Activated T-helper 1 cell treated with anti-CD3 and anti-CD28 coated beads, Interleukin-12 subunit alpha, Interleukin-12 subunit beta, Interleukin-2, Interleukin-4 antibody, amounts not matched to agents 30 ng/mL and 10 ng/mL and 1 ng/mL, durations not matched to agents 14 hours and 24 hours and 36 hours (primary cell): Measurements from ENCODE around the gene PPA2. TPM values are rescaled to one million over a fixed set of nuclear protein-coding genes. Genes with fewer than 3 reads are reported as not detected.

Experiments used
- DNase-seq: peaks from one replicate; pipeline ENCODE4 v3.0.0; 2021; ENCODE audit warnings: low spot score
- H3K27ac Mint-ChIP-seq: one replicate; pipeline ENCODE4 v1.8.0; 2021; ENCODE audit warnings: mild to moderate bottlenecking, mixed read lengths
- H3K27me3 Mint-ChIP-seq: one replicate; pipeline ENCODE4 v1.8.0; 2022; ENCODE audit warnings: mild to moderate bottlenecking, moderate library complexity, mixed read lengths; ENCODE audit not compliant: insufficient read depth
- H3K36me3 Mint-ChIP-seq: one replicate; pipeline ENCODE4 v1.8.0; 2021; ENCODE audit warnings: low read depth, mixed read lengths
- H3K4me1 Mint-ChIP-seq: one replicate; pipeline ENCODE4 v1.8.0; 2021; ENCODE audit warnings: low read depth, mixed read lengths
- H3K4me3 Mint-ChIP-seq: one replicate; pipeline ENCODE4 v1.8.0; 2021; ENCODE audit warnings: mild to moderate bottlenecking, moderate library complexity, mixed read lengths
- H3K9me3 Mint-ChIP-seq: one replicate; pipeline ENCODE4 v1.8.0; 2021; ENCODE audit warnings: mixed read lengths
- intact Hi-C: fragments of 100-400 bp; cut with micrococcal nuclease; formaldehyde crosslinking; loops from one replicate; pipeline ENCODE4 v1.15.1; 2024
- total RNA-seq: library from RNA; stranded (reverse); gene quantifications from 2 replicates; pipeline ENCODE4 v1.2.3, GENCODE V29; 2022

Gene PPA2
- total RNA-seq, 1 donor from 2014 or later: 67.2 TPM

GRCh38 chr4:105327222-105327621, 146.6 kb downstream of the PPA2 start:
- no peak for DNase-seq
- Mint-ChIP-seq H3K4me1 (peaks cover 10% of the 10 kb centered on the region), H3K27me3 (no peaks in the 10 kb centered on the region), H3K36me3 (no peaks in the 10 kb centered on the region), H3K4me3 (no peak overlapping the region), H3K27ac (no peak overlapping the region), H3K9me3 (no peaks in the 10 kb centered on the region)
- intact Hi-C loops: no loop called here

Other genes starting within 250 kb of the PPA2 start
- gene ARHGEF38, start 78.6 kb upstream of the PPA2 start, total RNA-seq: not detected in 2 replicates
- gene INTS12, start 234.6 kb upstream of the PPA2 start, total RNA-seq: 18.7 and 22.4 TPM in 2 replicates
- gene GSTCD, start 234.7 kb upstream of the PPA2 start, total RNA-seq: 17.0 and 20.9 TPM in 2 replicates